Esophagus squamous epithelium (tissue), 4 donors: Measurements from ENCODE around the gene SMOC1.

Experiments used
- POLR2A ChIP-seq, 4 donors: fragments of 450-650 bp; IDR thresholded peaks; one replicate each; pipeline ENCODE4 v1.6.1; 2017; ENCODE audit warnings: antibody characterized with exemption in 4 of 4, mild to moderate bottlenecking in 4 of 4, moderate library complexity in 3 of 4
- TF ChIP-seq, protein P1 (sequence below), 6 experiments: fragments of 450-650 bp in 4 of 6; fragments of 200-600 bp in 2 of 6; sonication (generic) in 2 of 6; IDR thresholded peaks; one replicate each; pipeline ENCODE4 v1.5.1; 2016 to 2019; ENCODE audit warnings: antibody characterized with exemption in 6 of 6, mild to moderate bottlenecking in 4 of 6, moderate library complexity in 4 of 6

DNA sequence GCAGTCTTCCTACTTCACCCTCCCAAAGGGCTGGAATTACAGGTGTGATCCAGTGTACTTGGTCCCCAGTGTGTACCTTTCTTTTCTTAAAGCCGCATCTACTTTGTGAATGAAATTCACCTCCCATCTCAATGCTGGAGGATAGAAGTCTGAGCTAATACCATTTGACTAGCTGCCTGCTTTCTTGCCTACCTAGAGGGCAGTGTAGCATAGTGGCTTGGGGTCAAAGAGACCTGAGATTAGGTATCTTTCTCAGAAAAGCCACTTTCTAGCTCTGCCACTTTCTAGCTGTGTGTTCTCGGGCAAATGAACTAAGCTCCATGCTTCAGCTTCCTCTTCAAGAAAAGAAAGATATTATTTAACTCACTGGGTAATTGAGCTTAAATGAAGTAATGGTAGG is 16.9 kb downstream of the SMOC1 start:
- TF ChIP-seq, protein P1, sequence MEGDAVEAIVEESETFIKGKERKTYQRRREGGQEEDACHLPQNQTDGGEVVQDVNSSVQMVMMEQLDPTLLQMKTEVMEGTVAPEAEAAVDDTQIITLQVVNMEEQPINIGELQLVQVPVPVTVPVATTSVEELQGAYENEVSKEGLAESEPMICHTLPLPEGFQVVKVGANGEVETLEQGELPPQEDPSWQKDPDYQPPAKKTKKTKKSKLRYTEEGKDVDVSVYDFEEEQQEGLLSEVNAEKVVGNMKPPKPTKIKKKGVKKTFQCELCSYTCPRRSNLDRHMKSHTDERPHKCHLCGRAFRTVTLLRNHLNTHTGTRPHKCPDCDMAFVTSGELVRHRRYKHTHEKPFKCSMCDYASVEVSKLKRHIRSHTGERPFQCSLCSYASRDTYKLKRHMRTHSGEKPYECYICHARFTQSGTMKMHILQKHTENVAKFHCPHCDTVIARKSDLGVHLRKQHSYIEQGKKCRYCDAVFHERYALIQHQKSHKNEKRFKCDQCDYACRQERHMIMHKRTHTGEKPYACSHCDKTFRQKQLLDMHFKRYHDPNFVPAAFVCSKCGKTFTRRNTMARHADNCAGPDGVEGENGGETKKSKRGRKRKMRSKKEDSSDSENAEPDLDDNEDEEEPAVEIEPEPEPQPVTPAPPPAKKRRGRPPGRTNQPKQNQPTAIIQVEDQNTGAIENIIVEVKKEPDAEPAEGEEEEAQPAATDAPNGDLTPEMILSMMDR (IDR thresholded peaks at IDR 0.05): no peak
- TF ChIP-seq POLR2A (IDR thresholded peaks at IDR 0.05): no peak
